PFSK-1 (cell line): ENCODE results near the gene CXCL16.

Experiments used
- TAF1 ChIP-seq: IDR thresholded peaks from 2 replicates; pipeline ENCODE4 v1.6.1; 2012; ENCODE audit warnings: low read length, control low read depth, borderline replicate concordance; ENCODE audit not compliant: insufficient read depth

Gene CXCL16

GRCh38 chr17:4690745-4691144, 49.0 kb downstream of the CXCL16 start:
- TF ChIP-seq TAF1 = no peak
